Measurements from ENCODE around the gene SELENOV.

Gene SELENOV

GRCh38 chr19:39566064-39566463 lies 51.1 kb downstream of the SELENOV start:
- H3K36me3 ChIP-seq (ENCODE audit: control insufficient read depth, insufficient read depth, low read length) = no peaks in the 10 kb centered on the region
- no peaks in the 10 kb centered on the region for H3K4me1 ChIP-seq (ENCODE audit: control insufficient read depth, insufficient read depth, low read length)
- no peaks in the 10 kb centered on the region for H3K9me3 ChIP-seq (ENCODE audit: control insufficient read depth, insufficient read depth, low read length)
- no peak overlapping the region for H3K9ac ChIP-seq (ENCODE audit: low read depth, low read length)
- H3K4me3 ChIP-seq (ENCODE audit: low read depth, low read length) = no peak overlapping the region
- no peaks in the 10 kb centered on the region for H3K27me3 ChIP-seq (ENCODE audit: control insufficient read depth, insufficient read depth, low read length)
- no peak overlapping the region for H3K27ac ChIP-seq (ENCODE audit: low read depth, low read length)

- Histone ChIP-seq H3K4me1 (ENCODE audit: control insufficient read depth, insufficient read depth, low read length) (no peaks in the 10 kb centered on the region), H3K4me3 (ENCODE audit: low read depth, low read length) (no peak overlapping the region), H3K9ac (ENCODE audit: low read depth, low read length) (no peak overlapping the region), H3K36me3 (ENCODE audit: control insufficient read depth, insufficient read depth, low read length) (no peaks in the 10 kb centered on the region), H3K27ac (ENCODE audit: low read depth, low read length) (no peak overlapping the region), H3K9me3 (ENCODE audit: control insufficient read depth, insufficient read depth, low read length) (peaks cover 7% of the 10 kb centered on the region; the same call in 1 of the 2 replicates), H3K27me3 (ENCODE audit: control insufficient read depth, insufficient read depth, low read length) (no peaks in the 10 kb centered on the region)
These were observed 53.7 kb downstream of the SELENOV start for GRCh38 chr19:39568604-39569003.
